Heart left ventricle (tissue), 13 donors: Measurements from ENCODE around the gene VIT.

Source experiments
- POLR2A ChIP-seq, 2 donors: fragments of 450-650 bp; IDR thresholded peaks; one replicate each; pipeline ENCODE4 v1.6.1; 2017; ENCODE audit warnings: antibody characterized with exemption in 2 of 2, mild to moderate bottlenecking in 2 of 2, moderate library complexity in 2 of 2
- TF ChIP-seq, protein P1 (sequence below), 12 donors: fragments of 200-600 bp; sonication (generic) in 4 of 12; IDR thresholded peaks; one replicate each; pipeline versions ENCODE4 v1.5.0 to v1.8.0; 2018 to 2022; ENCODE audit warnings: antibody characterized with exemption in 12 of 12, mild to moderate bottlenecking in 5 of 12
- donor health status: ischemic (EF 13 %, LVEDD 7.1; RV severe dilation, severe dysfunction).
- donor health status: DM: no; HTN: yes; CAD: no.
- donor health status: DM: no; HTN: no; CAD: no.
- donor health status: ischemic (EF 25% LVEDD 6.9; RV normal size, moderate dysfunction).
- donor health status: ischemic (EF 25% LVEDD 5.7; RV mildly dilated, moderate dysfunction).
- donor health status: ischemic (EF 35%, LVEDD 5.7; RV mildly dilated, moderate dysfunction).
- donor health status: nonischemic (EF 11% LVEDD 7.7; RV severe dilation, severe dysfunction).
- donor health status: DM: yes; HTN: yes; CAD: no.
- donor health status: PGD.
- donor health status: ischemic (EF 29% LVEDD 5.4; RV normal size, mild dysfunction).
- donor health status: nonischemic (EF 23%, LVEDD 6.1; RV moderate dilation, normal function).

DNA sequence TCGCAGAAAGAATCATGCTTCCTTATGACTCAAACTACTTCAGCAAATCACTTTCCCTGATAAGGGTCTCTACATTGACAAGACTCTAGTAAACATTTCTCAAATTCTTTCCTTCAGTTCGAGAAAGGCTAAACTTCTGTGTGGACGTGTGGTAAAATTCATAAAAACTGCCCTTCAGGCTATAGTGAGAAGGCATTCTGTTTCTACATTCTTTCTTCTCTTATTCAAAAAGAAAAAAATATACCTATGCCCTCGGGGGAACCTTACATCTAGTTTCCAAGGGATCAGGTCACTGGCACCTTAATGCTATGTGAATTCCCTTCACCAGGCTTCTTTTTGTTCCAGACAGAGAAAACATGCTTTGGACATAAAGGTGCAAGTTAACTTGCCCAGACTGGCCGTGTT lies 4.9 kb downstream of the VIT start:
- TF ChIP-seq, protein P1, sequence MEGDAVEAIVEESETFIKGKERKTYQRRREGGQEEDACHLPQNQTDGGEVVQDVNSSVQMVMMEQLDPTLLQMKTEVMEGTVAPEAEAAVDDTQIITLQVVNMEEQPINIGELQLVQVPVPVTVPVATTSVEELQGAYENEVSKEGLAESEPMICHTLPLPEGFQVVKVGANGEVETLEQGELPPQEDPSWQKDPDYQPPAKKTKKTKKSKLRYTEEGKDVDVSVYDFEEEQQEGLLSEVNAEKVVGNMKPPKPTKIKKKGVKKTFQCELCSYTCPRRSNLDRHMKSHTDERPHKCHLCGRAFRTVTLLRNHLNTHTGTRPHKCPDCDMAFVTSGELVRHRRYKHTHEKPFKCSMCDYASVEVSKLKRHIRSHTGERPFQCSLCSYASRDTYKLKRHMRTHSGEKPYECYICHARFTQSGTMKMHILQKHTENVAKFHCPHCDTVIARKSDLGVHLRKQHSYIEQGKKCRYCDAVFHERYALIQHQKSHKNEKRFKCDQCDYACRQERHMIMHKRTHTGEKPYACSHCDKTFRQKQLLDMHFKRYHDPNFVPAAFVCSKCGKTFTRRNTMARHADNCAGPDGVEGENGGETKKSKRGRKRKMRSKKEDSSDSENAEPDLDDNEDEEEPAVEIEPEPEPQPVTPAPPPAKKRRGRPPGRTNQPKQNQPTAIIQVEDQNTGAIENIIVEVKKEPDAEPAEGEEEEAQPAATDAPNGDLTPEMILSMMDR (IDR thresholded peaks at IDR 0.05) = no peak
- TF ChIP-seq POLR2A (IDR thresholded peaks at IDR 0.05) = no peak
